CD14-positive monocyte (primary cell): Measurements from ENCODE around the gene NCBP2. TPM values are rescaled to one million over a fixed set of nuclear protein-coding genes. Genes with fewer than 3 reads are reported as not detected.

ENCODE experiments used
- DNase-seq, 3 donors: peaks; one replicate each; pipeline ENCODE4 v3.0.0-alpha.2; 2011 to 2022
- H2AFZ ChIP-seq: 2 replicates; pipeline ENCODE4 v1.6.0; 2012; ENCODE audit warnings: mild to moderate bottlenecking, low read depth, low read length, inconsistent platforms; ENCODE audit not compliant: insufficient read depth, poor library complexity, severe bottlenecking
- H3K27ac ChIP-seq, 2 donors: 1 replicate in 1 of 2; 2 replicates in 1 of 2; pipeline ENCODE4 v1.5.1; 2012 to 2013; ENCODE audit warnings: low read length in 2 of 2, control low read depth in 1 of 2, inconsistent platforms in 1 of 2, low read depth in 1 of 2, mild to moderate bottlenecking in 1 of 2
- H3K27me3 ChIP-seq, 2 donors: one replicate each; pipeline versions ENCODE4 v1.6.0 to v1.6.1; 2011 to 2013; ENCODE audit warnings: low read length in 2 of 2; ENCODE audit not compliant: control insufficient read depth in 2 of 2, insufficient read depth in 2 of 2
- H3K36me3 ChIP-seq, 2 donors: replicated peaks in 1 of 2; 1 replicate in 1 of 2; 2 replicates in 1 of 2; pipeline versions ENCODE4 v1.5.1 to v1.6.1; 2012 to 2013; ENCODE audit warnings: low read length in 2 of 2, control low read depth in 1 of 2, inconsistent platforms in 1 of 2, mild to moderate bottlenecking in 1 of 2; ENCODE audit not compliant: insufficient read depth in 2 of 2, control insufficient read depth in 1 of 2
- H3K4me1 ChIP-seq, 2 donors: 1 replicate in 1 of 2; 2 replicates in 1 of 2; pipeline versions ENCODE4 v1.5.1 to v1.6.1; 2012 to 2013; ENCODE audit warnings: low read length in 2 of 2, control low read depth in 1 of 2, inconsistent platforms in 1 of 2, mild to moderate bottlenecking in 1 of 2, moderate library complexity in 1 of 2; ENCODE audit not compliant: insufficient read depth in 2 of 2, control insufficient read depth in 1 of 2
- H3K4me2 ChIP-seq: replicated peaks from 2 replicates; pipeline ENCODE3; 2012; ENCODE audit warnings: low read length, moderate library complexity, mild to moderate bottlenecking; ENCODE audit not compliant: poor library complexity, severe bottlenecking; ENCODE audit errors: extremely low read depth
- H3K4me3 ChIP-seq, 3 experiments: fragments of 200-600 bp in 1 of 3; sonication (generic) in 1 of 3; replicated peaks in 1 of 3; 1 replicate in 2 of 3; 2 replicates in 1 of 3; pipeline ENCODE4 v1.5.1; 2011 to 2013; ENCODE audit warnings: low read length in 3 of 3, mild to moderate bottlenecking in 3 of 3, control low read depth in 2 of 3, low read depth in 2 of 3, inconsistent platforms in 1 of 3, moderate library complexity in 1 of 3
- H3K79me2 ChIP-seq: 2 replicates; pipeline ENCODE4 v1.6.0; 2012; ENCODE audit warnings: mild to moderate bottlenecking, control low read depth, inconsistent platforms, low read length, moderate library complexity; ENCODE audit not compliant: insufficient read depth
- H3K9ac ChIP-seq: 2 replicates; pipeline ENCODE4 v1.6.0; 2017; ENCODE audit warnings: low read length, mild to moderate bottlenecking; ENCODE audit not compliant: insufficient read depth, poor library complexity, severe bottlenecking
- H3K9me3 ChIP-seq, 2 donors: replicated peaks in 1 of 2; 1 replicate in 1 of 2; 2 replicates in 1 of 2; pipeline versions ENCODE4 v1.5.1 to v1.6.1; 2012 to 2013; ENCODE audit warnings: low read length in 2 of 2, control low read depth in 1 of 2; ENCODE audit not compliant: control insufficient read depth in 1 of 2, insufficient read depth in 1 of 2
- H4K20me1 ChIP-seq: 2 replicates; pipeline ENCODE4 v1.6.0; 2012; ENCODE audit warnings: mild to moderate bottlenecking, low read length, control low read depth, moderate library complexity; ENCODE audit not compliant: insufficient read depth
- H3K27ac Mint-ChIP-seq, 7 donors: one replicate each; pipeline ENCODE4 v1.8.0; 2020; ENCODE audit warnings: mild to moderate bottlenecking in 7 of 7, mixed read lengths in 7 of 7, moderate library complexity in 6 of 7, inconsistent platforms in 2 of 7
- H3K27me3 Mint-ChIP-seq, 3 donors: one replicate each; pipeline ENCODE4 v1.8.0; 2021 to 2022; ENCODE audit warnings: low read depth in 3 of 3, mild to moderate bottlenecking in 3 of 3, mixed read lengths in 3 of 3, moderate library complexity in 3 of 3, inconsistent platforms in 1 of 3
- H3K36me3 Mint-ChIP-seq, 2 donors: one replicate each; pipeline ENCODE4 v1.8.0; 2020; ENCODE audit warnings: mixed read lengths in 2 of 2, inconsistent platforms in 1 of 2, mild to moderate bottlenecking in 1 of 2
- H3K4me1 Mint-ChIP-seq: one replicate; pipeline ENCODE4 v1.8.0; 2020; ENCODE audit warnings: mild to moderate bottlenecking, mixed read lengths
- H3K4me3 Mint-ChIP-seq, 2 donors: one replicate each; pipeline ENCODE4 v1.8.0; 2020; ENCODE audit warnings: mild to moderate bottlenecking in 2 of 2, mixed read lengths in 2 of 2, moderate library complexity in 1 of 2
- H3K9me3 Mint-ChIP-seq, 7 donors: one replicate each; pipeline ENCODE4 v1.8.0; 2020 to 2022; ENCODE audit warnings: mixed read lengths in 7 of 7, mild to moderate bottlenecking in 6 of 7, moderate library complexity in 6 of 7, inconsistent platforms in 2 of 7
- WGBS: methylation state at CpG from one replicate; pipeline ENCODE4 v1.1.5; 2013; ENCODE audit warnings: missing lambda C conversion rate; ENCODE audit not compliant: insufficient coverage; 5-methylcytosine and 5-hydroxymethylcytosine counted together
- intact Hi-C, 2 donors: fragments of 100-400 bp; cut with micrococcal nuclease; formaldehyde crosslinking; loops; one replicate each; pipeline versions ENCODE4 v1.15.0 to v1.15.1; 2023
- polyA plus RNA-seq, 3 donors: library from polyadenylated mRNA; depleted of rRNA in 1 of 3; unstranded in 2 of 3; stranded (reverse) in 1 of 3; fragments of 300-500 nt in 2 of 3; fragments of >200 nt in 1 of 3; fragmentation: Illumina TruSeq in 2 of 3; gene quantifications; 1 replicate in 2 of 3; 2 replicates in 1 of 3; pipeline ENCODE4 v1.2.3, GENCODE V29; 2012 to 2021
- TF ChIP-seq, protein P1 (sequence below): fragments of 200-600 bp; IDR thresholded peaks from one replicate; pipeline ENCODE4 v1.8.0; 2022; ENCODE audit warnings: antibody characterized with exemption, mild to moderate bottlenecking

The NCBP2 gene
- polyA plus RNA-seq, 3 donors = 26.1 to 42.9 (median 33.4) TPM

DNA sequence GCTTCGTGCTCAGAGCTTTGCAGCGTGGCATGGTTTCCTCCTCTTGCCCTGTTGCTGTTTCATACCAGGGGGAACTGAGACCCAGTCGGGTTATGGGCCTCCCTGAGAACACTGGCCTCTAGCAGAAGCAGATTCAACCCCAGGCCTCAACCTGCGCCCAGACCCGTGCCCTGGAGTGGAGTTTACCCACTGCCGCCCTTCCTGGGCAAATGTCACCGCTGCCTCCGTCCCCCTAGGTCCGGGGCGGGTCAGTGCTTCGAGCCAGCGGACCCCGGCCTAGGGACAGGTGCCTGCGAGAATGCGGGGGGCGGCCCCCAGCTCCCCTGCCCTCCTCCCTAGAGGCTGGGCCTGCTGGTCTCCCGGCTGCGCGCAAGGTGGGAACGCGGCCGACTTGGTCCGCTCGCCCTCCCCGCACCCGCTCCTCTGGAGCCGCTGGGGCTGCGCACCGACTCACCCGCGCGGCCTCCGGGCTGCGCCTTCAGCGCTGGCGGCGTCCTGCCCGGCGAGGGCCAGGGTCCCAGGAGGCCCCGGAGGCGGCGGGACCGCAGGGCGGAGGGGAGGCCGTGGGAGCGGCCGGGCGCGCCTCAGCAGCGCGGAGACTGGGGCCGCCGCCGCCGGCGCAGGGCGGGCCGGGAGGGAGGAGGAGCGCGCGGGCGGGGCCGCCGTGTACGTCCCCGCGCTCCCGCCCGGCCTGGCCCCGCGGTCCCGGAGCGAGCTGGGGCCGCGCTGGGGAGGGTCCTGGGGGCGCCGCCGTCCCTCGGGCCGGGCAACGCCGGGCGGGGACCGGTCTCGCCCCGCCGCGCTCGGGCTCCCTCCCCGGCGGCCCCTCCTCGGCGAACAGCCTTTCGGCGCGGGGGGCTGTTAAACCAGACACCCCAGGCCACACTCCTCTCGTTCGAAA lies 26.2 kb upstream of the NCBP2 start, which contains the start of gene PIGZ:
Gene PIGZ (minus strand): TSS at position 601 of the 901 bp plus-strand sequence. CDS start 16,802 bp downstream, outside the sequence.
- peaks cover 9 to 18% of the 10 kb centered on the region in 2 donors for H3K36me3 Mint-ChIP-seq
- peak in 1 of 3 donors; percentile 39 for DNase-seq
- Histone ChIP-seq H3K36me3 (no peaks in the 10 kb centered on the region), H2AFZ (peak within 1 kb of the TSS; percentile 95), H4K20me1 (no peaks in the 10 kb centered on the region), H3K4me1 (peaks cover 12 to 13% of the 10 kb centered on the region in 2 donors), H3K4me3 (peak within 1 kb of the TSS; percentile 53 to 82 (median 59)), H3K79me2 (peaks cover 10% of the 10 kb centered on the region), H3K9me3 (peaks cover 4 to 23% of the 10 kb centered on the region in 2 donors), H3K9ac (peak within 1 kb of the TSS; percentile 79), H3K27ac (peak within 1 kb of the TSS; percentile 32 to 73), H3K27me3 (no peaks in the 10 kb centered on the region), H3K4me2 (peak within 1 kb of the TSS; percentile 99)
- H3K4me3 Mint-ChIP-seq = peak within 1 kb of the TSS; percentile 84 to 89
- peaks cover 15 to 23% (median 17%) of the 10 kb centered on the region in 3 donors for H3K27me3 Mint-ChIP-seq
- peaks cover 0 to 18% (median 14%) of the 10 kb centered on the region in 7 donors for H3K9me3 Mint-ChIP-seq
- H3K27ac Mint-ChIP-seq = peak within 1 kb of the TSS in 2 of 7 donors; percentile 30 to 60
- TF ChIP-seq, protein P1, sequence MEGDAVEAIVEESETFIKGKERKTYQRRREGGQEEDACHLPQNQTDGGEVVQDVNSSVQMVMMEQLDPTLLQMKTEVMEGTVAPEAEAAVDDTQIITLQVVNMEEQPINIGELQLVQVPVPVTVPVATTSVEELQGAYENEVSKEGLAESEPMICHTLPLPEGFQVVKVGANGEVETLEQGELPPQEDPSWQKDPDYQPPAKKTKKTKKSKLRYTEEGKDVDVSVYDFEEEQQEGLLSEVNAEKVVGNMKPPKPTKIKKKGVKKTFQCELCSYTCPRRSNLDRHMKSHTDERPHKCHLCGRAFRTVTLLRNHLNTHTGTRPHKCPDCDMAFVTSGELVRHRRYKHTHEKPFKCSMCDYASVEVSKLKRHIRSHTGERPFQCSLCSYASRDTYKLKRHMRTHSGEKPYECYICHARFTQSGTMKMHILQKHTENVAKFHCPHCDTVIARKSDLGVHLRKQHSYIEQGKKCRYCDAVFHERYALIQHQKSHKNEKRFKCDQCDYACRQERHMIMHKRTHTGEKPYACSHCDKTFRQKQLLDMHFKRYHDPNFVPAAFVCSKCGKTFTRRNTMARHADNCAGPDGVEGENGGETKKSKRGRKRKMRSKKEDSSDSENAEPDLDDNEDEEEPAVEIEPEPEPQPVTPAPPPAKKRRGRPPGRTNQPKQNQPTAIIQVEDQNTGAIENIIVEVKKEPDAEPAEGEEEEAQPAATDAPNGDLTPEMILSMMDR = no peak
- peaks cover 16% of the 10 kb centered on the region for H3K4me1 Mint-ChIP-seq
- WGBS = 1% methylated on average over 98 of the region's 98 CpGs
- intact Hi-C loops = loop anchor here in 1 of 2 donors (2.0 kb wide), 1 partner anchor 130 kb away; no protein-coding TSS in a partner anchor

DNA sequence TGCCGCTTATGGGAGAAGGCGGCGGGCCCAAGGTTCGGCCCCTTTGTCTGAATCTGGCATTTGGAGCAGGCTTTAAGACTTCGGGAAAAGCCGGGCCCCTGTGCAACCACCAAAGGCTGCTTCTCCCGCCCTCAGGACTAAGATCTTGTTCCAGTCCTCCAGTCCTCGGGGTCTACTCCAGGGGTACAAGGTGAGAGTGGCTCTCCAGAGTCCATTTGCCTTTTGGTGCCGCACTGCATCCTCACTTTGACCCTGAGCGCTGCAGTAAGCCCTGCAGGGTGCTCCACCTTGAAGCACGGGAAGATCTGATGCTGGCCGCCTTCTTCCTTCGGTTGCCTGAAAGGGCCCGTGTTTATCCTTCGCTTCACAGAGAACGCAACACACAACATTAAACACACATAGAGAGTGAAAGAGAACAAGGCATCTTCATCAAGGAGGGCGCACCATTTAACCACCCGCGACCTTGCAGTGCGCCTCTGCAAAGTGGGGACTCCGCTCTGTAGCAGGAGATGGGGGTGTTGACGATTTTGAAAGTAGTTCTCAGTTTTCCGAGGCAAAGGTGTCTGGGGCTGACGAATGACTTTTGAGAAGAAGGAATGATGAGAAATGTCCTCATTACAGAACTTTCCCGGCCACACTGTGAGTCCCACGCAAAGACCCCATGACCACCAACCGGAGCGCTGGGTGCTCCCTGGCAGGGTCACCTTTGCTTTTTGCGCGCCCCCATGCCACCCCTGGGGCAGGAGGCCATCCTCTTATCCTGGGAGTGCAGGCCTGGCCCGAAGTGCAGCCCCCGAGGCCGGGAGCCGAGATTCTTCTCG lies 25.3 kb upstream of the NCBP2 start:
- H3K27ac Mint-ChIP-seq = no peak overlapping the region
- intact Hi-C loops = loop anchor here in 1 of 2 donors (2.0 kb wide), 1 partner anchor 129 kb away; no protein-coding TSS in a partner anchor
- H3K4me2 ChIP-seq = peak overlapping the region; percentile 99
- H2AFZ ChIP-seq = peak overlapping the region; percentile 95
- peak overlapping the region; percentile 82 to 89 for H3K4me3 Mint-ChIP-seq
- peak overlapping the region; percentile 79 for H3K9ac ChIP-seq
- peaks cover 0 to 18% (median 14%) of the 10 kb centered on the region in 7 donors for H3K9me3 Mint-ChIP-seq
- peaks cover 4 to 23% of the 10 kb centered on the region in 2 donors for H3K9me3 ChIP-seq
- no peak overlapping the region for H3K27ac ChIP-seq
- no peak for DNase-seq
- TF ChIP-seq, protein P1 = no peak
- H3K4me1 Mint-ChIP-seq = peaks cover 16% of the 10 kb centered on the region
- H3K79me2 ChIP-seq = peaks cover 10% of the 10 kb centered on the region
- H3K4me1 ChIP-seq = peaks cover 12 to 13% of the 10 kb centered on the region in 2 donors
- H3K36me3 ChIP-seq = no peaks in the 10 kb centered on the region
- 76% methylated on average over 31 of the region's 35 CpGs for WGBS
- no peaks in the 10 kb centered on the region for H3K27me3 ChIP-seq
- H3K27me3 Mint-ChIP-seq = peaks cover 16 to 23% (median 17%) of the 10 kb centered on the region in 3 donors
- H3K36me3 Mint-ChIP-seq = peaks cover 9 to 18% of the 10 kb centered on the region in 2 donors
- no peaks in the 10 kb centered on the region for H4K20me1 ChIP-seq
- H3K4me3 ChIP-seq = peak overlapping the region; percentile 52 to 82 (median 53)
